Measurements from ENCODE around the gene GALNT16.

GALNT16 gene

DNA sequence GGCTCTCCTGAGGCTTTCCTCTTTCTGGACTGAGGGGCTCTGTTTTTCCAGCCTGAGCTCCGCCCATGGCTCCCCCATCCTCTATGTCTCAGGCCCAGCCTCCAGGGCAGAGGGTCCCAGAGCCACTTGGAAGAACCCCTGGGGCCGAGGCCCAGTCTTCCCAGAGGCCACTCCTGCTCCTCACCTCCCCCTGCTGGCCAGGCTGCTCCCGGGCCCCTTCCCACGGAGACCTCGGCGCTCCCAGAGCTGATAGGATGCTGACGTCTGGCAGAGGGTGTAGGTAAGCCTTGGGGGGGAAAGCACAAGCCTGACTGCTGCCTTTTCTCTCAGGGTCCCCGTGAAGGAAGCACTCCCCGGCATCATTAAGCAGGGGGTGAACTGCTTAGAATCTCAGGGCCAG lies 86.8 kb downstream of the GALNT16 start:
- no peak overlapping the region for H3K4me3 ChIP-seq (ENCODE audit: low read depth, low read length)
- peak; percentile 36 for DNase-seq (ENCODE audit: low read depth)
- TF ChIP-seq, protein P1, sequence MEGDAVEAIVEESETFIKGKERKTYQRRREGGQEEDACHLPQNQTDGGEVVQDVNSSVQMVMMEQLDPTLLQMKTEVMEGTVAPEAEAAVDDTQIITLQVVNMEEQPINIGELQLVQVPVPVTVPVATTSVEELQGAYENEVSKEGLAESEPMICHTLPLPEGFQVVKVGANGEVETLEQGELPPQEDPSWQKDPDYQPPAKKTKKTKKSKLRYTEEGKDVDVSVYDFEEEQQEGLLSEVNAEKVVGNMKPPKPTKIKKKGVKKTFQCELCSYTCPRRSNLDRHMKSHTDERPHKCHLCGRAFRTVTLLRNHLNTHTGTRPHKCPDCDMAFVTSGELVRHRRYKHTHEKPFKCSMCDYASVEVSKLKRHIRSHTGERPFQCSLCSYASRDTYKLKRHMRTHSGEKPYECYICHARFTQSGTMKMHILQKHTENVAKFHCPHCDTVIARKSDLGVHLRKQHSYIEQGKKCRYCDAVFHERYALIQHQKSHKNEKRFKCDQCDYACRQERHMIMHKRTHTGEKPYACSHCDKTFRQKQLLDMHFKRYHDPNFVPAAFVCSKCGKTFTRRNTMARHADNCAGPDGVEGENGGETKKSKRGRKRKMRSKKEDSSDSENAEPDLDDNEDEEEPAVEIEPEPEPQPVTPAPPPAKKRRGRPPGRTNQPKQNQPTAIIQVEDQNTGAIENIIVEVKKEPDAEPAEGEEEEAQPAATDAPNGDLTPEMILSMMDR (conservative IDR thresholded peaks at IDR 0.05; ENCODE audit: low read depth, low read length): peak; percentile 87

- H3K4me3 ChIP-seq (ENCODE audit: low read depth, low read length): no peak overlapping the region
- DNase-seq (ENCODE audit: low read depth): no peak
- TF ChIP-seq, protein P1 (conservative IDR thresholded peaks at IDR 0.05; ENCODE audit: low read depth, low read length): no peak
Measured at GRCh38 chr14:69349091-69349777, 89.3 kb downstream of the GALNT16 start.

GRCh38 chr14:69350892-69351291 lies 90.9 kb downstream of the GALNT16 start:
- H3K4me3 ChIP-seq (ENCODE audit: low read depth, low read length): no peak overlapping the region
- TF ChIP-seq, protein P1 (conservative IDR thresholded peaks at IDR 0.05; ENCODE audit: low read depth, low read length): no peak
- DNase-seq (ENCODE audit: low read depth): no peak

DNA sequence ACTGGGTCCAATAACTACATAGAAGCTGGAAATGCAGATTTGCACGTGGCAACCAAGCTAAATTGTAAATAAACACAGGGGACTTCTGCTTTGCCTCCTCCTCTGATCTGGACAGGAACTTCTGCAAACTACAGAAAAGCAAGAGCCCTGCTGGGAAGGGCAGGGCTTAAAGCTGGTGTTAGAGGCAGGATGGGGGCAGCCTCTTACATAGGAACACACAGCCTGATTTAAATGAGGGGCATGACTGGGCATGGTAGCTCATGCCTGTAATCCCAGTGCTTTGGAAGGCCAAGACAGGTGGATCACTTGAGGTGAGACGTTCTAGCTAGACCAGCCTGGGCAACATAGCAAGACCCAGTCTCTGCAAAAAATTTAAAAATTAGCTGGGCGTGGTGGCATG lies 91.4 kb downstream of the GALNT16 start:
- H3K4me3 ChIP-seq (ENCODE audit: low read depth, low read length): no peak overlapping the region
- peak; percentile 15 for DNase-seq (ENCODE audit: low read depth)
- TF ChIP-seq, protein P1 (conservative IDR thresholded peaks at IDR 0.05; ENCODE audit: low read depth, low read length): no peak

DNA sequence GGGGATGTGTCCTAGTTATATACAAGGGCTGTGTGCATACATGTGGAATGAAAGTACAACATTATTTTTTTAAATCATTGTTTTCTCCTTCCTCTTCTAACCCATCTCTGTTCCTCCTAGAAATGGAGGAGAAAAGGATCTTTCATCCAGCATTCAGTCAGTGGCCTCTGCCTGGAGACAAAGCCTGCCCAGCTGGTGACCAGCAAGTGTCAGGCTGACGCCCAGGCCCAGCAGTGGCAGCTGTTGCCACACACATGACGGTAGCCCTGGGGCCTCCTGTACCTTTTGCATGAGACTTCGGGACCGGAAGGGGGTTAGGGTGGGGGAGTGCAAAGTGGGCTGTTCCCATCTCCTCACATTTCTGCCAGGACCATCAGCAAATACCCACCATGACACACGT lies 92.0 kb downstream of the GALNT16 start:
- no peak overlapping the region for H3K4me3 ChIP-seq (ENCODE audit: low read depth, low read length)
- DNase-seq (ENCODE audit: low read depth): no peak
- TF ChIP-seq, protein P1 (conservative IDR thresholded peaks at IDR 0.05; ENCODE audit: low read depth, low read length): no peak

GRCh38 chr14:69353168-69353567 lies 93.2 kb downstream of the GALNT16 start:
- no peak overlapping the region for H3K4me3 ChIP-seq (ENCODE audit: low read depth, low read length)
- no peak for DNase-seq (ENCODE audit: low read depth)
- TF ChIP-seq, protein P1 (conservative IDR thresholded peaks at IDR 0.05; ENCODE audit: low read depth, low read length): no peak
